HCT116 (cell line): ENCODE results near the gene LYAR. TPM values are rescaled to one million over a fixed set of nuclear protein-coding genes. Genes with fewer than 3 reads are reported as not detected.
A peak's percentile ranks its signal among the peaks of the same experiment; 100 is the strongest.

Source experiments
- ATAC-seq: fragments of 200-7000 bp; cut with Tn5 transposase; 2 replicates; pipeline ENCODE4 v1.9.1; 2020; ENCODE audit warnings: mild to moderate bottlenecking, moderate library complexity
- BruUV-seq: library from RNA; stranded (reverse); fragments of 400-500 nt; replicated peaks from 2 replicates; lab custom pipeline; 2021; lab: Mats Ljungman, UMichigan
- CTCF ChIA-PET: fragments of 300-600 bp; sonication (Branson Sonifier 250); formaldehyde crosslinking; loops from one replicate; lab custom pipeline; 2021; ENCODE audit warnings: antibody characterized with exemption; lab: Charles Lee
- POLR2A ChIA-PET: fragments of 300-600, 350-600 bp; sonication (Branson Sonifier 250); formaldehyde crosslinking; loops from one replicate; lab custom pipeline; 2021; ENCODE audit warnings: antibody characterized with exemption; lab: Charles Lee
- RAD21 ChIA-PET, 2 experiments: fragments of 300-600 bp; sonication (Branson Sonifier 250); formaldehyde crosslinking; loops; one replicate each; lab custom pipeline; 2023; ENCODE audit warnings: low total read pairs in 2 of 2; ENCODE audit not compliant: uncharacterized antibody in 2 of 2, unreplicated experiment in 2 of 2, low non-redundant PET in 1 of 2; lab: Charles Lee
- DNase-seq: peaks from one replicate; pipeline ENCODE4 v3.0.0-alpha.2; 2010; ENCODE audit warnings: low read depth, low spot score
- H2AFZ ChIP-seq: fragments of 200-600 bp; shearing (Covaris generic), sonication (generic); 2 replicates; pipeline ENCODE4 v1.6.1; 2017; ENCODE audit warnings: low read depth, mixed run types, mixed read lengths, antibody characterized with exemption, low read length; ENCODE audit not compliant: poor library complexity, severe bottlenecking
- H3K27ac ChIP-seq: 2 replicates; pipeline ENCODE4 v1.5.1; 2012; ENCODE audit warnings: low read depth, low read length
- H3K27me3 ChIP-seq: fragments of 200-600 bp; sonication (generic); 2 replicates; pipeline ENCODE4 v1.6.1; 2016; ENCODE audit warnings: mixed run types, low read length, mixed read lengths; ENCODE audit not compliant: insufficient read depth
- H3K36me3 ChIP-seq, 2 experiments: fragments of 200-500 bp in 1 of 2; fragments of 200-600 bp in 1 of 2; sonication (Bioruptor generic) in 1 of 2; sonication (generic) in 1 of 2; 2 replicates each; pipeline versions ENCODE4 v1.5.1 to v1.6.1; 2014 to 2016; ENCODE audit warnings: low read length in 2 of 2, inconsistent platforms in 1 of 2, mixed read lengths in 1 of 2, mixed run types in 1 of 2; ENCODE audit not compliant: insufficient read depth in 2 of 2, control insufficient read depth in 1 of 2
- H3K4me1 ChIP-seq, 2 experiments: fragments of 200-600 bp in 1 of 2; sonication (generic) in 1 of 2; 2 replicates each; pipeline versions ENCODE4 v1.5.1 to v1.6.1; 2012 to 2017; ENCODE audit warnings: low read length in 2 of 2, inconsistent platforms in 1 of 2, mild to moderate bottlenecking in 1 of 2, mixed read lengths in 1 of 2, mixed run types in 1 of 2, moderate library complexity in 1 of 2; ENCODE audit not compliant: insufficient read depth in 2 of 2, control insufficient read depth in 1 of 2
- H3K4me2 ChIP-seq: fragments of 200-600 bp; sonication (generic); 2 replicates; pipeline ENCODE4 v1.6.1; 2017; ENCODE audit warnings: mixed run types, low read length, mixed read lengths
- H3K4me3 ChIP-seq, 2 experiments: fragments of 200-600 bp in 1 of 2; sonication (generic) in 1 of 2; replicated peaks in 1 of 2; 2 replicates each; pipeline ENCODE4 v1.5.1; 2011 to 2016; ENCODE audit warnings: low read length in 2 of 2, control low read depth in 1 of 2, low read depth in 1 of 2, mild to moderate bottlenecking in 1 of 2, mixed read lengths in 1 of 2, mixed run types in 1 of 2
- H3K79me2 ChIP-seq: fragments of 200-600 bp; sonication (generic); 2 replicates; pipeline ENCODE4 v1.6.1; 2017; ENCODE audit warnings: mild to moderate bottlenecking, mixed run types, low read length, moderate library complexity, mixed read lengths; ENCODE audit not compliant: insufficient read depth
- H3K9ac ChIP-seq: fragments of 200-600 bp; sonication (generic); 2 replicates; pipeline ENCODE4 v1.6.1; 2016; ENCODE audit warnings: low read length, mixed read lengths
- H3K9me2 ChIP-seq: fragments of 200-600 bp; sonication (generic), shearing (Covaris generic); 2 replicates; pipeline ENCODE4 v1.6.1; 2017; ENCODE audit warnings: mixed run types, mild to moderate bottlenecking, moderate library complexity; ENCODE audit not compliant: insufficient read depth
- H3K9me3 ChIP-seq, 2 experiments: fragments of 200-500 bp in 1 of 2; fragments of 200-600 bp in 1 of 2; sonication (Bioruptor generic) in 1 of 2; sonication (generic) in 1 of 2; 2 replicates each; pipeline ENCODE4 v1.6.1; 2014 to 2017; ENCODE audit warnings: low read length in 2 of 2, mixed read lengths in 2 of 2, inconsistent platforms in 1 of 2, low read depth in 1 of 2, mild to moderate bottlenecking in 1 of 2, mixed run types in 1 of 2, moderate library complexity in 1 of 2; ENCODE audit not compliant: control insufficient read depth in 1 of 2, insufficient read depth in 1 of 2
- H4K20me1 ChIP-seq: fragments of 200-600 bp; sonication (generic), shearing (Covaris generic); 2 replicates; pipeline ENCODE4 v1.6.1; 2017; ENCODE audit warnings: mixed run types, mild to moderate bottlenecking, moderate library complexity; ENCODE audit not compliant: insufficient read depth
- CBX3 ChIP-seq: IDR thresholded peaks from 2 replicates; pipeline ENCODE4 v1.6.1; 2012; ENCODE audit warnings: low read depth
- CEBPB ChIP-seq: IDR thresholded peaks from 2 replicates; pipeline ENCODE4 v1.6.1; 2012; ENCODE audit warnings: low read depth
- CTCF ChIP-seq, 3 experiments: fragments of 200-600 bp in 1 of 3; sonication (generic) in 1 of 3; IDR thresholded peaks in 2 of 3; conservative IDR thresholded peaks in 1 of 3; 2 replicates each; pipeline ENCODE4 v1.5.1; 2012 to 2017; ENCODE audit warnings: low read depth in 2 of 3, low read length in 2 of 3, antibody characterized with exemption in 1 of 3, borderline replicate concordance in 1 of 3, control low read depth in 1 of 3, mild to moderate bottlenecking in 1 of 3, mixed read lengths in 1 of 3, mixed run types in 1 of 3, moderate library complexity in 1 of 3; ENCODE audit not compliant: insufficient read depth in 1 of 3
- EGR1 ChIP-seq: IDR thresholded peaks from 2 replicates; pipeline ENCODE4 v1.6.1; 2012; ENCODE audit warnings: low read depth
- ELF1 ChIP-seq: IDR thresholded peaks from 2 replicates; pipeline ENCODE4 v1.6.1; 2012; ENCODE audit warnings: low read depth, borderline replicate concordance
- EZH2 ChIP-seq: fragments of 200-600 bp; sonication (generic); IDR thresholded peaks from 2 replicates; pipeline ENCODE4 v1.6.1; 2017; ENCODE audit warnings: antibody characterized with exemption, mixed run types
- EZH2phosphoT487 ChIP-seq: fragments of 200-600 bp; IDR thresholded peaks from 2 replicates; pipeline ENCODE4 v1.6.1; 2018; ENCODE audit warnings: antibody characterized with exemption, borderline replicate concordance
- FOSL1 ChIP-seq: IDR thresholded peaks from 2 replicates; pipeline ENCODE4 v1.6.1; 2012; ENCODE audit warnings: low read depth
- JUND ChIP-seq: IDR thresholded peaks from 2 replicates; pipeline ENCODE4 v1.6.1; 2012
- POLR2A ChIP-seq: IDR thresholded peaks from 2 replicates; pipeline ENCODE4 v1.7.0; 2011; ENCODE audit warnings: borderline replicate concordance; ENCODE audit not compliant: insufficient read depth, insufficient read length; ENCODE audit errors: extremely low read depth
- POLR2AphosphoS5 ChIP-seq: IDR thresholded peaks from 2 replicates; pipeline ENCODE4 v1.6.1; 2011; ENCODE audit warnings: mild to moderate bottlenecking, low read depth, low read length, moderate library complexity
- RAD21 ChIP-seq: IDR thresholded peaks from 2 replicates; pipeline ENCODE4 v1.6.1; 2012; ENCODE audit warnings: low read depth, mild to moderate bottlenecking
- REST ChIP-seq: IDR thresholded peaks from 2 replicates; pipeline ENCODE4 v1.6.1; 2012; ENCODE audit warnings: low read depth
- SIN3A ChIP-seq: IDR thresholded peaks from 2 replicates; pipeline ENCODE4 v1.6.1; 2012; ENCODE audit warnings: low read depth
- SP1 ChIP-seq: IDR thresholded peaks from 2 replicates; pipeline ENCODE4 v1.6.1; 2012; ENCODE audit warnings: low read depth
- SRF ChIP-seq: IDR thresholded peaks from 2 replicates; pipeline ENCODE4 v1.6.1; 2012; ENCODE audit warnings: low read depth
- YY1 ChIP-seq: IDR thresholded peaks from 2 replicates; pipeline ENCODE4 v1.6.1; 2011; ENCODE audit warnings: low read length, low read depth, moderate library complexity, mild to moderate bottlenecking; ENCODE audit not compliant: insufficient replicate concordance; ENCODE audit errors: extremely low read depth
- ZFX ChIP-seq: fragments of 450-650 bp; IDR thresholded peaks from 2 replicates; pipeline ENCODE4 v1.6.1; 2017
- intact Hi-C: fragments of 100-400 bp; cut with micrococcal nuclease; formaldehyde crosslinking; loops from 2 replicates; pipeline ENCODE4 v1.10.0; 2022
- total RNA-seq: library from RNA; stranded (reverse); gene quantifications from one replicate; pipeline ENCODE4 v1.2.1, GENCODE V29; 2021; ENCODE audit not compliant: unreplicated experiment
- TF ChIP-seq, protein P1 (sequence below): IDR thresholded peaks from 2 replicates; pipeline ENCODE4 v1.6.1; 2012

Gene LYAR
- total RNA-seq, 1 experiment from 2014 or later: 53.0 TPM

- H3K4me2 ChIP-seq: 0 out of 2 replicates have a peak overlapping the region, but pooled peaks have one; percentile 4
- no peaks in the 10 kb centered on the region for H3K27me3 ChIP-seq
- ATAC-seq (no peak), DNase-seq (no peak)
- peaks cover 84% of the 10 kb centered on the region for H3K79me2 ChIP-seq
- H3K9me2 ChIP-seq: no peaks in the 10 kb centered on the region
- no peaks in the 10 kb centered on the region for H4K20me1 ChIP-seq
- intact Hi-C loops: no loop called here
- H3K9me3 ChIP-seq: no peaks in the 10 kb centered on the region
- ChIA-PET POLR2A (no interaction called here), CTCF (interaction anchor here (1.2 kb wide), 1 partner anchor 25 kb away, joined by 3 read pairs; no protein-coding TSS in a partner anchor), RAD21 (no interaction called here)
- TF ChIP-seq CTCF (IDR thresholded peaks at IDR 0.05 in 2 of 3, conservative IDR thresholded peaks at IDR 0.05 in 1 of 3; ENCODE audit: borderline replicate concordance in 1 of 3, insufficient read depth in 1 of 3, low read depth in 2 of 3, low read length in 2 of 3) (no peak), POLR2A (no peak), EZH2phosphoT487 (no peak), REST (no peak), POLR2AphosphoS5 (no peak), SP1 (no peak), CBX3 (no peak), FOSL1 (no peak), EZH2 (no peak), SRF (no peak), CEBPB (no peak), YY1 (no peak), SIN3A (no peak), JUND (no peak), ZFX (no peak), ELF1 (no peak), EGR1 (no peak), RAD21 (no peak)
- TF ChIP-seq, protein P1, sequence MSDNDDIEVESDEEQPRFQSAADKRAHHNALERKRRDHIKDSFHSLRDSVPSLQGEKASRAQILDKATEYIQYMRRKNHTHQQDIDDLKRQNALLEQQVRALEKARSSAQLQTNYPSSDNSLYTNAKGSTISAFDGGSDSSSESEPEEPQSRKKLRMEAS: no peak
- peaks cover 0 to 13% of the 10 kb centered on the region in 2 experiments; a peak in 2 of 4 replicates for H3K4me1 ChIP-seq
- no TSS peak for BruUV-seq
- H3K27ac ChIP-seq: no peak overlapping the region
- H3K9ac ChIP-seq: no peak overlapping the region
- no peak overlapping the region for H2AFZ ChIP-seq
- H3K4me3 ChIP-seq: no peak overlapping the region
- H3K36me3 ChIP-seq: peaks cover 41 to 60% of the 10 kb centered on the region in 2 experiments
Measured at GRCh38 chr4:4284827-4285618, 4.9 kb downstream of the LYAR start.
